ENCODE measurements around the gene TANGO6.

The TANGO6 gene

DNA sequence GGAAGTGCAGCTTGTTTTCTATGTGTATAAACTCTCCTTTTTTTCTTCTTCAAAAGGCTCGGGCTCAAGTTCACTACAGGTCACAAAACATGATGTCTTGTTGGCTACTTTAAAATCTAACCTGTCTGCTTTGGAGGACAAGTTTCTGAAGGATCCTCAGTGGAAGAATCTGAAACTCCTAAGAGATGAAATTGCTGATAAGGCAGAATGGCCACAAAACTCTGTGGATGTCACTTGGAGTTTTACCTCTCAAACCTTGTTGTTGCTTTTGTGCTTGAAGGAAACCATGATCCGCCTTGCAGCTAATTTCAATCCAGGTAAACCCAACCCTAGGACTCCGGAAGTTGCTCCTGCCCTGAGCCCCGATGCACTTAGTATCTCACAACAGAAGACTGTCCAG lies 16.5 kb downstream of the TANGO6 start:
- no peak overlapping the region for H3K9ac ChIP-seq (ENCODE audit: low read length in 5 of 5)
- H3K4me3 ChIP-seq (ENCODE audit: low read depth in 1 of 5, low read length in 5 of 5), result no peak overlapping the region
- H3K9me3 ChIP-seq (ENCODE audit: control insufficient read depth in 5 of 5, low read length in 5 of 5), result no peaks in the 10 kb centered on the region
- H3K27me3 ChIP-seq (ENCODE audit: control insufficient read depth in 5 of 5, insufficient read depth in 4 of 5, low read length in 5 of 5), result no peaks in the 10 kb centered on the region
- no peaks in the 10 kb centered on the region for H3K4me1 ChIP-seq (ENCODE audit: control insufficient read depth in 5 of 5, insufficient read depth in 5 of 5, low read length in 5 of 5)
- peaks cover 5 to 37% (median 22%) of the 10 kb centered on the region in 5 donors for H3K36me3 ChIP-seq (ENCODE audit: control insufficient read depth in 5 of 5, insufficient read depth in 5 of 5, low read length in 5 of 5)
- H3K27ac ChIP-seq (ENCODE audit: low read depth, low read length), result no peak overlapping the region

DNA sequence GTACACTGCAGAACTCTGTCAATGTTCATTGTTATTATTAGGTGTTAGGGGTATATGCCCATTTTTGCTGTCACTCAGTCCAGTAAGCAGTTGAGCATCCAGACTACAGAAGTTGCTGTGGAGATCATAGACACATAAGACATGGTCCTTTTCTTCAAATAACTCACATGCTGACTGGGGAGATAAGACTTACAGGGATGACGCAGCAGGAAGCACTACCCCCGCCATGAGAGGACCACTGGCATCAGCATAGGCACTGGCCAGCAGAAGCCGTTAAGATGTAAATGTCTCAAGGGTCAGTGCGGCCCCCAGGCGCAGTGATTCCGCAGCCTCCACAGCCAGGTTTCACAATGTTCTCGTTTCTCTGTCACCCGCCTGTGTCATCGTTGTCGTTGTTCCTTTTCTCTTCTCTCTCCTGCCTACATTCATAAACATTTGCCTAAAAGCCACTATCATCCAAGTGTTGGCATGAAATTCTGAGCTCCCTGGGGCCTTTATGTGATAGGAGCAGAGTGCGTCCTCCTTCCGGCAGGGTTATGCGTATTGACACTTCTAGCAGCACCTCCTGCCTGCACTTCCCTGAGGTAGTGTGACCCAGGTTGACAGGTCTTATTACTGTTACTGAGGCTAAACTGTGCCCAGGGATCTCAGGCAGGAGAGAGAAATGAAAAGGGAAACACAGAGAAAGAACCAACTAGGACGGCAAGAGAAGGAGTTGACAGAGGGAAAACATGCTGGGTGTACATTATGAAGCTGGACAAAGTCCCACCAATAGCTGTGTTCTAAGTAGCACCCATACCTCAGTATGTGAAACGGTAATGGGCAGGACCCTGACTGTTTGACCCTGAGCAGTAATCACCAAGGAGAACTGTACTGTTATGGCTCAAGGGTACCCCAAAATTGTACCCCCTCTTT lies 17.9 kb downstream of the TANGO6 start:
- H3K4me1 ChIP-seq (ENCODE audit: control insufficient read depth in 5 of 5, insufficient read depth in 5 of 5, low read length in 5 of 5), result no peaks in the 10 kb centered on the region
- no peaks in the 10 kb centered on the region for H3K9me3 ChIP-seq (ENCODE audit: control insufficient read depth in 5 of 5, low read length in 5 of 5)
- no peaks in the 10 kb centered on the region for H3K27me3 ChIP-seq (ENCODE audit: control insufficient read depth in 5 of 5, insufficient read depth in 4 of 5, low read length in 5 of 5)
- peaks cover 5 to 37% (median 24%) of the 10 kb centered on the region in 5 donors for H3K36me3 ChIP-seq (ENCODE audit: control insufficient read depth in 5 of 5, insufficient read depth in 5 of 5, low read length in 5 of 5)
- H3K4me3 ChIP-seq (ENCODE audit: low read depth in 1 of 5, low read length in 5 of 5), result no peak overlapping the region
- H3K9ac ChIP-seq (ENCODE audit: low read length in 5 of 5), result no peak overlapping the region
- no peak overlapping the region for H3K27ac ChIP-seq (ENCODE audit: low read depth, low read length)

DNA sequence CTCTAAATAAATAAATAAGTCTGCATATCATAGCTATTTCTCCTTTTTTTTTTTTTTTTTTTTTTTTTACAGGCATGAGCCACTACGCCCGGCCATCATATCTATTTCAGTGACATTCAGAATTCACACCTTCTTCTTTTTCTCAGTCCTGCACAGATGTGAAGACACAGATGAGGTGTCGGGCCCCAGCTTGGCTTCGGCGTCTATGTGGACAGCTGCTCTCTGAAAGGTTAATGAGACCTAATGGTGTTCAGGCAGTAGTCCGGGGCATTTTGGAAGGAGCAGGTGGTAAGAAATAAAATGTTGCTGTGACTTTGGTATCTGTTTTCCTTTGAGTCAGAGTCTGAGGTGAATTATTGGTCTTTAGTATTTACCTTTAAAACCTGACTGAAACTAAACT lies 23.6 kb downstream of the TANGO6 start:
- Histone ChIP-seq H3K27ac (ENCODE audit: low read depth, low read length) (no peak overlapping the region), H3K36me3 (ENCODE audit: control insufficient read depth in 5 of 5, insufficient read depth in 5 of 5, low read length in 5 of 5) (peaks cover 10 to 35% (median 17%) of the 10 kb centered on the region in 5 donors), H3K27me3 (ENCODE audit: control insufficient read depth in 5 of 5, insufficient read depth in 4 of 5, low read length in 5 of 5) (no peaks in the 10 kb centered on the region), H3K9me3 (ENCODE audit: control insufficient read depth in 5 of 5, low read length in 5 of 5) (no peaks in the 10 kb centered on the region), H3K4me1 (ENCODE audit: control insufficient read depth in 5 of 5, insufficient read depth in 5 of 5, low read length in 5 of 5) (no peaks in the 10 kb centered on the region), H3K4me3 (ENCODE audit: low read depth in 1 of 5, low read length in 5 of 5) (no peak overlapping the region), H3K9ac (ENCODE audit: low read length in 5 of 5) (no peak overlapping the region)

DNA sequence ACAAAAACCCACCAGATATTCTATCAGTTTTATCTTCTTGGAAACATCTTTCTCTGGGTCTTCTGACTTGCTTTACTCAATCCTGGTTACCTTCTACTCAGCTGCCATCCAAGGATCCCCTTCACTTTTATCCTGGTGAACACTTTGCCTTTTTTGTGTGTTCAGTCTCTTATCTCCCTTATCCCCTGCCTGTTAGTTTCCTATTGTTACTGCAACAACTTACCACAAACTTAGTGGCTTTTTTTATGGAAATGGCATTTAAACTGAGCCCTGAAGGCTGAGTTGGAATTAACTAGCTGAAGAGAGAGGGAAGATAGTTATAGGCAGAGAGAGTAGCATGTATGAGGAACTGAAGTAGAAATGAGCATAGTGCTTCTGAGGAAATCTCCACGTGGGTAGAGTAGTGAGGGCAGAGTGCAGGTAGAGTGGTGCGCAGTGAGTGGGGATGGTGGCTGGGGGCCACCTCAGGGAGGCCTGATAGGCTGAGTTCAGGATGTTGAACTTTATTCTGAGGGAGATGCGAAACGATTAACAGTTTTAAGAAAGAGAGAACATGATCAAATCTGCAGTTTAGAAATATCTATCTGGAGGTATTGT lies 26.3 kb downstream of the TANGO6 start:
- Histone ChIP-seq H3K27me3 (ENCODE audit: control insufficient read depth in 5 of 5, insufficient read depth in 4 of 5, low read length in 5 of 5) (no peaks in the 10 kb centered on the region), H3K9ac (ENCODE audit: low read length in 5 of 5) (no peak overlapping the region), H3K36me3 (ENCODE audit: control insufficient read depth in 5 of 5, insufficient read depth in 5 of 5, low read length in 5 of 5) (peaks cover 10 to 28% (median 14%) of the 10 kb centered on the region in 5 donors), H3K4me1 (ENCODE audit: control insufficient read depth in 5 of 5, insufficient read depth in 5 of 5, low read length in 5 of 5) (no peaks in the 10 kb centered on the region), H3K4me3 (ENCODE audit: low read depth in 1 of 5, low read length in 5 of 5) (no peak overlapping the region), H3K9me3 (ENCODE audit: control insufficient read depth in 5 of 5, low read length in 5 of 5) (no peaks in the 10 kb centered on the region), H3K27ac (ENCODE audit: low read depth, low read length) (no peak overlapping the region)

DNA sequence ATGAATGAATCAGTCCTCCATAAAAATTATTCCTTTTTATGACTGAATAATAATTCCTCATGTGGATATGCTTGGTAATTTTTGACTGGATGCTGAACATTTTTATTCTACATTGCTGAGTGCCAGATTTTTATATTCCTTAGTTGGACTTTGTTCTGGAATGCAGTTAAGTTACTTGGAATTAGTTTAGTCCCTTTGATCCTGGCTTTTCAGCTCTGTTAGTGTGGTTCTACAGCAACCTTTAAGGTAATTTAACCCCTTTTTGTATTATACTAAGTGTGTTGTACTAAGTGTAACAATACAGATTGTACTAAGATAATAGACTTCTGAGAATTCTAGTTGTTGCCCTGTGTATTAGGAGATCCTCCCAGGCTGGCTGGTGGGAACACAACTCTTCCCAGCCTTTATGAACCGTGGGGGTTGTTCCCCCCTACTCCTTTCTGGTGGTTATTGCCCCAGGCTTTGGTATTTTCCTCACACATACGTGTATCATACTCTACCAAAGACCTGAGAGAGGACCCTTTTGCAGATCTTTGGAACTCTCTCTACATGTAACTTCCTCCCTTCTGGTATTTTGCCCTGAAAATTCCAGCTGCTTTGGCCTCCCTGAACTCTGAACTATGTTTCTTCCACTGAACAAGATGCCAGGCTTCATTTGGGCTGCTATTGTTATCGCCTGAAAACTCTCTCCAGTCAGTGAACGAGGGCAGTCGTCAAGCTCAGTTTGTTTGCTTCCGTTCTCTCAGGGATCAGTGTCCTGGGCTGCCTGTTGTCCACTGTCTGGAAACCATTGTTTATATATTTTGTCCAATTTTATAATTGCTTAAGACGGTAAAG lies 30.5 kb downstream of the TANGO6 start:
- H3K27ac ChIP-seq (ENCODE audit: low read depth, low read length), result no peak overlapping the region
- no peak overlapping the region for H3K4me3 ChIP-seq (ENCODE audit: low read depth in 1 of 5, low read length in 5 of 5)
- H3K36me3 ChIP-seq (ENCODE audit: control insufficient read depth in 5 of 5, insufficient read depth in 5 of 5, low read length in 5 of 5), result peaks cover 21 to 40% (median 25%) of the 10 kb centered on the region in 5 donors
- H3K4me1 ChIP-seq (ENCODE audit: control insufficient read depth in 5 of 5, insufficient read depth in 5 of 5, low read length in 5 of 5), result no peaks in the 10 kb centered on the region
- no peak overlapping the region for H3K9ac ChIP-seq (ENCODE audit: low read length in 5 of 5)
- H3K9me3 ChIP-seq (ENCODE audit: control insufficient read depth in 5 of 5, low read length in 5 of 5), result no peaks in the 10 kb centered on the region
- no peaks in the 10 kb centered on the region for H3K27me3 ChIP-seq (ENCODE audit: control insufficient read depth in 5 of 5, insufficient read depth in 4 of 5, low read length in 5 of 5)

DNA sequence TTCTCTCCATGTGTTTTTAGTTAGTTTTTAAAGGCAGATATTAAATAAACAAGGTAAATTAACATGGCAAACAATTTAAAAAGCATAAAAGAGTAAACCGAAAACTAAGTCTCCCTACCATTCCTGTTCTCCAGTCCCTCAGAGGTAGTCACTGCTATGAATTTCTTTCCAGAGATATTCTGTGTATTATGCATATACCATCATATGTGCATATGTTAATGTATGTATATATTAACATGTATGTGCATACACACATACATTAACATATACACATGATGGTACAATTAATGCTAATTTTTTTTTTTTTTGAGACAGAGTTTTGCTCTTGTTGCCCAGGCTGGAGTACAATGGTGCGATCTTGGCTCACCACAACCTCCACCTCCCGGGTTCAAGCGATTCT lies 32.5 kb downstream of the TANGO6 start:
- Histone ChIP-seq H3K9me3 (ENCODE audit: control insufficient read depth in 5 of 5, low read length in 5 of 5) (no peaks in the 10 kb centered on the region), H3K27me3 (ENCODE audit: control insufficient read depth in 5 of 5, insufficient read depth in 4 of 5, low read length in 5 of 5) (no peaks in the 10 kb centered on the region), H3K9ac (ENCODE audit: low read length in 5 of 5) (no peak overlapping the region), H3K4me1 (ENCODE audit: control insufficient read depth in 5 of 5, insufficient read depth in 5 of 5, low read length in 5 of 5) (no peaks in the 10 kb centered on the region), H3K27ac (ENCODE audit: low read depth, low read length) (no peak overlapping the region), H3K4me3 (ENCODE audit: low read depth in 1 of 5, low read length in 5 of 5) (no peak overlapping the region), H3K36me3 (ENCODE audit: control insufficient read depth in 5 of 5, insufficient read depth in 5 of 5, low read length in 5 of 5) (peaks cover 11 to 42% (median 25%) of the 10 kb centered on the region in 5 donors)

DNA sequence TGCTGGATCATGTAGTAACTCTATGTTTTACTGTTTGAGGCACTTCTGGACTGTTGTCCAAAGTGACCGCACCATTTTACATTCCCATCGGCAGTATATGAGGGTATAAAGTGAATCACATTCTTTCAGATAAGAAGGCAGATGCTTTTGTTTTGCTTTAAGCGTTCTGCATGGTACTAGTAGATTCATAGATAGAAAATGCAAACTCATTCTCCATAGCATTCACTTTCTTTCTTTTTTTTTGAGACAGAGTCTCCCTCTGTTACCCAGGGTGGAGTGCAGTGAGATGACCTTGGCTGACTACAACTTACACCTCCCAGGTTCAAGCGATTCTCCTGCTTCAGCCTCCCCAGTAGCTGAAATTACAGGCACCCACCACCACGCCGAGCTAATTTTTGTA lies 40.4 kb downstream of the TANGO6 start:
- H3K9ac ChIP-seq (ENCODE audit: low read length in 5 of 5), result no peak overlapping the region
- no peak overlapping the region for H3K4me3 ChIP-seq (ENCODE audit: low read depth in 1 of 5, low read length in 5 of 5)
- H3K4me1 ChIP-seq (ENCODE audit: control insufficient read depth in 5 of 5, insufficient read depth in 5 of 5, low read length in 5 of 5), result peaks cover 0 to 7% (median 0%) of the 10 kb centered on the region in 5 donors
- peaks cover 5 to 25% (median 6%) of the 10 kb centered on the region in 5 donors for H3K36me3 ChIP-seq (ENCODE audit: control insufficient read depth in 5 of 5, insufficient read depth in 5 of 5, low read length in 5 of 5)
- H3K27me3 ChIP-seq (ENCODE audit: control insufficient read depth in 5 of 5, insufficient read depth in 4 of 5, low read length in 5 of 5), result no peaks in the 10 kb centered on the region
- no peak overlapping the region for H3K27ac ChIP-seq (ENCODE audit: low read depth, low read length)
- H3K9me3 ChIP-seq (ENCODE audit: control insufficient read depth in 5 of 5, low read length in 5 of 5), result no peaks in the 10 kb centered on the region

DNA sequence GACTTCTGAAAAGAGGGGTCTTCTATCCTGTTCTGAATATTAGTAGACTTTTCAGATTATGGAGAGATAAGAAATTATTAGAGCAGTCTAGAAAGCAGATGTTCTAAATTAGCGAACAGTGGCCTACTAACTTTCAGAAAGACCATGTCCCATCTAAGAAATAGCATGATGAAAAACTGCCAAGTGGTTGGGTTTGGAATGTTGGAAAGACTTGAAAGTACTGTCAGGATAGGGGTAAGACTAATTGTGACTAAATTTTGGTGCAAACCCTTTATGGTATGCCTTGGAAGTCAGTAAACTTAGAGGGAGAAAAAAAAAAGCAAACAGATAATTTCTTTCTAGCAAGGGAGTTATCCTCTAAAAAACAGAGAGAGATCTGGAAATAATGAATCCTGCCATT lies 41.1 kb downstream of the TANGO6 start:
- H3K9me3 ChIP-seq (ENCODE audit: control insufficient read depth in 5 of 5, low read length in 5 of 5), result no peaks in the 10 kb centered on the region
- H3K27me3 ChIP-seq (ENCODE audit: control insufficient read depth in 5 of 5, insufficient read depth in 4 of 5, low read length in 5 of 5), result no peaks in the 10 kb centered on the region
- H3K4me3 ChIP-seq (ENCODE audit: low read depth in 1 of 5, low read length in 5 of 5), result no peak overlapping the region
- no peak overlapping the region for H3K27ac ChIP-seq (ENCODE audit: low read depth, low read length)
- H3K4me1 ChIP-seq (ENCODE audit: control insufficient read depth in 5 of 5, insufficient read depth in 5 of 5, low read length in 5 of 5), result peaks cover 0 to 8% (median 3%) of the 10 kb centered on the region in 5 donors
- H3K36me3 ChIP-seq (ENCODE audit: control insufficient read depth in 5 of 5, insufficient read depth in 5 of 5, low read length in 5 of 5), result peaks cover 5 to 23% (median 5%) of the 10 kb centered on the region in 5 donors
- no peak overlapping the region for H3K9ac ChIP-seq (ENCODE audit: low read length in 5 of 5)

DNA sequence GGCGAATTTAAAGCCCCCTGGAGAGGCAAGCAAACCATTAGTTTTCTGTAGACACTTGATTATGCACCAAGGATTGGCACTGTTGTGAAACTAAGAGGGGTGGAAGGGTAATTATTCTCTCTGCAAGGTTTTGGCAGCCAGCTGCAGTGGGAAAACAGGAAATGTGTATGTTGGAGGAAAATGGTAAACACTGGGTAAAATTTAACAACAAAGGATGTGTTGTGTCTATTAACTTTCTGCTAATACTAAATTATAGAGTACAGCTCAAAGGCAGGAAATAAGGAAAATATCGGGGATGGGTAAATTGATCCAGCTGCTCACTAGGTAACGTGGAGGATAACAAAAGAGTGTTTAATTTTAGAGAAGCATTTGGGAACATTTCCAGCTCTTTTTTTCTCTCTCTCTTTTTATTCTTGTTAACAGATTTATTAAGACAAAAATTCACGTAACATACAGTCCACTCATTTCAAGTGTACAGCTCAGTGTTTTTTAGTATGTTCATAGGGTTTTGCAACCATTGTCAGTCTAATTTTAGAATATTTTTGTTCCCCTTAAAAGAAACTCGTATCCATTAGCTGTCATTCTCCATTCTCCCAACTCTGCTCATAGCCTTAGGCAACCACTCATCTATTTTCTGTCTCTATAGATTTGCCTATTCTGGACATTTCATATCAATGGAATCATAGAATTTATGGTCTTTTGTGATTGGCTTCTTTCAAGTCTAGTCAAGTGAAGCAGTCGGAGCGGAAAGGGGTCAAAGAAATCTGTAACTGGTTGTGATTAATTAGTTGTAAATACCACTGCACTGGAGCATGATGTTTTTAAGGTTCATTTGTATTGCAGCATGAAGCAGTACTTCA lies 41.8 kb downstream of the TANGO6 start:
- no peak overlapping the region for H3K9ac ChIP-seq (ENCODE audit: low read length in 5 of 5)
- peaks cover 0 to 14% (median 9%) of the 10 kb centered on the region in 5 donors for H3K4me1 ChIP-seq (ENCODE audit: control insufficient read depth in 5 of 5, insufficient read depth in 5 of 5, low read length in 5 of 5)
- no peak overlapping the region for H3K27ac ChIP-seq (ENCODE audit: low read depth, low read length)
- no peak overlapping the region for H3K4me3 ChIP-seq (ENCODE audit: low read depth in 1 of 5, low read length in 5 of 5)
- H3K36me3 ChIP-seq (ENCODE audit: control insufficient read depth in 5 of 5, insufficient read depth in 5 of 5, low read length in 5 of 5), result peaks cover 5 to 21% (median 5%) of the 10 kb centered on the region in 5 donors
- no peaks in the 10 kb centered on the region for H3K27me3 ChIP-seq (ENCODE audit: control insufficient read depth in 5 of 5, insufficient read depth in 4 of 5, low read length in 5 of 5)
- no peaks in the 10 kb centered on the region for H3K9me3 ChIP-seq (ENCODE audit: control insufficient read depth in 5 of 5, low read length in 5 of 5)

Measured in subcutaneous abdominal adipose tissue (tissue), 5 donors.